ENCODE measurements around the gene SOBP. TPM values are rescaled to one million over a fixed set of nuclear protein-coding genes. Genes with fewer than 3 reads are reported as not detected.

Gene SOBP
- total and polyA plus RNA-seq, 9 donors = 8.7 to 31.3 (median 25.8) TPM

- no peaks in the 10 kb centered on the region for H3K36me3 ChIP-seq
- DNase-seq = peak in 3 of 5 donors; percentile 33 to 62 (median 48)
- no peaks in the 10 kb centered on the region for H3K9me3 ChIP-seq
- no peaks in the 10 kb centered on the region for H3K27me3 ChIP-seq
- no peak overlapping the region for H3K4me3 ChIP-seq
- intact Hi-C loops (cut with DNase I) = no loop called here
- no peak for TF ChIP-seq EP300 (IDR thresholded peaks at IDR 0.05)
- TF ChIP-seq CTCF (IDR thresholded peaks at IDR 0.05) = no peak
- TF ChIP-seq POLR2A (IDR thresholded peaks at IDR 0.05) = no peak
- H3K27ac ChIP-seq = no peak overlapping the region
- 67 to 81% (median 68%) methylated on average over 7 of the region's 7 CpGs for WGBS, 3 donors
- peaks cover 22% of the 10 kb centered on the region for H3K4me1 ChIP-seq (ENCODE audit: insufficient read depth)
Observed at GRCh38 chr6:107661291-107661690, 171.4 kb downstream of the SOBP start.

- Histone ChIP-seq H3K9me3 (no peaks in the 10 kb centered on the region), H3K27me3 (no peaks in the 10 kb centered on the region), H3K4me3 (no peak overlapping the region), H3K36me3 (no peaks in the 10 kb centered on the region), H3K27ac (no peak overlapping the region), H3K4me1 (ENCODE audit: insufficient read depth) (peaks cover 17% of the 10 kb centered on the region)
- intact Hi-C loops (cut with DNase I) = no loop called here
- WGBS, 3 donors = 49 to 86% (median 60%) methylated on average over 4 of the region's 4 CpGs
- DNase-seq = no peak
- TF ChIP-seq POLR2A (IDR thresholded peaks at IDR 0.05) = no peak
- no peak for TF ChIP-seq CTCF (IDR thresholded peaks at IDR 0.05)
- TF ChIP-seq EP300 (IDR thresholded peaks at IDR 0.05) = no peak
Observed at GRCh38 chr6:107662333-107662732, 172.4 kb downstream of the SOBP start.

GRCh38 chr6:107663308-107663707, 173.4 kb downstream of the SOBP start:
- WGBS, 3 donors = 88 to 94% (median 91%) methylated on average over 6 of the region's 6 CpGs
- intact Hi-C loops (cut with DNase I) = no loop called here

DNA sequence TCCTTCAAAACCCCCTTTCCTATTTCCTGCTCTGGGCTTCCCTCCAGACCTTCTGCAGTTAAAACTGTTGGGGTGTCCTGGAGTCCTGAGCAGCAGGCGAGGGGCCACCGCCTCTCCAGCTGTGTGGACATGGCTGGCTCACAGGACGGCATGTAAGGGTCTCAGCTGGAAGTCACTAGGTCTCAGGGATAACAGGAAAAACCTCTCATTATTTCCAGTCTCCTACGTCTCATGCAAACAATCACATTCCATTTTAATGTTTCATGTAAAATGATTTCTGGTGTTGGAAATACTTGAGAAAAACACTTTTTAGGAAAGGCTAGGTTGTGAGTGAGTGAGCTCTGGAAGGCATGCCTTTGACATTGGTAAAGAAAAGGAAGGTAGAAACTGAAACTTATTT, 175.5 kb downstream of the SOBP start:
- H3K4me3 ChIP-seq = no peak overlapping the region
- no peak for DNase-seq
- H3K36me3 ChIP-seq = no peaks in the 10 kb centered on the region
- intact Hi-C loops (cut with DNase I) = loop anchor here in 1 of 4 donors (5.0 kb wide), 1 partner anchor 182 kb away; no protein-coding TSS in a partner anchor
- no peaks in the 10 kb centered on the region for H3K9me3 ChIP-seq
- WGBS, 3 donors = 8 to 18% (median 11%) methylated on average over 4 of the region's 4 CpGs
- peaks cover 17% of the 10 kb centered on the region for H3K4me1 ChIP-seq (ENCODE audit: insufficient read depth)
- H3K27ac ChIP-seq = peak overlapping the region in 1 of 2 donors; percentile 68
- no peak for TF ChIP-seq EP300 (IDR thresholded peaks at IDR 0.05)
- no peak for TF ChIP-seq CTCF (IDR thresholded peaks at IDR 0.05)
- TF ChIP-seq POLR2A (IDR thresholded peaks at IDR 0.05) = no peak
- no peaks in the 10 kb centered on the region for H3K27me3 ChIP-seq

More at GRCh38 chr6:107663308-107663707, 173.4 kb downstream of the SOBP start:
- H3K4me3 ChIP-seq = no peak overlapping the region
- no peaks in the 10 kb centered on the region for H3K36me3 ChIP-seq
- H3K27ac ChIP-seq = no peak overlapping the region
- H3K9me3 ChIP-seq = no peaks in the 10 kb centered on the region
- no peak for DNase-seq
- H3K27me3 ChIP-seq = no peaks in the 10 kb centered on the region
- no peak for TF ChIP-seq POLR2A (IDR thresholded peaks at IDR 0.05)
- no peak for TF ChIP-seq EP300 (IDR thresholded peaks at IDR 0.05)
- peaks cover 17% of the 10 kb centered on the region for H3K4me1 ChIP-seq (ENCODE audit: insufficient read depth)

DNA sequence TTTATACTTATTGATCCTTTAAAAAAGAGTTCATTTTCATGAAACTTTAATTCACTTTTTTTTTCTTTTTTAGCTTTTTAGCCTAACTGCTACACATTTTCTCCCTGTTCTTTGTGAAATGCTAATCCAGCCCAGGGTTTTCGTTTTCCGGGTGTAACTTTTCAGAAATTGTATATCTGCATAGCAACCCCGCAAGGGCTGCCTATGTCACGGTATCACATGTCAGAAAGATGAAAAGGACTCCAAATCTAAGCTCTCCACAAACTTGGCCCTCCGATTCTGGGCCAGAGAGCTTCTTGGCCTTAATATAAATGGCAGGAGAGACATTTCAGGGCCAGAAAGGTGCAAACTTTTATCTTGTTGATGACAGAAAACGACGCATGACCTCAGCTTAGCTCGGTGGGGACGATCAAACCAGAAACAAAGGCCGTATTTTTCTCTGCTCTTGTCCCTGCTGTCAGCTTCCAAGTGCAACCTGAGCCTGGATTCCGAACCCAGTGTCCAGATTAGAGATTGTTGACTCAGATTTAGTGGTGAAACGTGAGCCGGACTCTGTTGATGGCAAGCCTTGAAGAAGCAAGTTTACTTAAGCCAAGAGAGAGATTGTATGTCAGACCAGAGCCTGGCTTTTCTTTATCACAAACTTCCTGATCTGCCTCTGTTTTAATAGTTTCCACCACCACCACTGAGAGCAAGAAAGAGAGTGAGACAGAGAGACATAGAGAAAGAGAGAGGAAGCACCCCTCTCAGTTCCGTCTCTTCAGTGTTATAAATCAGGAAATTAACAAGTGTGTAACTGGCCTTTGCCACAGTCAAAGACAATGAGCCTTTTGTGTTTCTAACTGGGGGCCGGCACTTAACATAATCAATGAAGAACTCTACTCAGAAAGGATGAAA, 176.4 kb downstream of the SOBP start:
- Histone ChIP-seq H3K4me1 (ENCODE audit: insufficient read depth) (peaks cover 19% of the 10 kb centered on the region), H3K27ac (peak overlapping the region in 1 of 2 donors; percentile 68), H3K9me3 (no peaks in the 10 kb centered on the region), H3K36me3 (no peaks in the 10 kb centered on the region), H3K27me3 (no peaks in the 10 kb centered on the region), H3K4me3 (no peak overlapping the region)
- intact Hi-C loops (cut with DNase I) = loop anchor here in 1 of 4 donors (5.0 kb wide), 1 partner anchor 181 kb away; no protein-coding TSS in a partner anchor
- 57 to 61% (median 60%) methylated on average over 15 of the region's 15 CpGs for WGBS, 3 donors
- no peak for DNase-seq
- TF ChIP-seq CTCF (IDR thresholded peaks at IDR 0.05) (no peak), POLR2A (IDR thresholded peaks at IDR 0.05) (no peak), EP300 (IDR thresholded peaks at IDR 0.05) (no peak)
